Measurements from ENCODE around the gene PLEKHA5.

The PLEKHA5 gene

GRCh38 chr12:19230896-19231295 is 101.4 kb downstream of the PLEKHA5 start:
- no peak for DNase-seq (ENCODE audit: low spot score)

DNA sequence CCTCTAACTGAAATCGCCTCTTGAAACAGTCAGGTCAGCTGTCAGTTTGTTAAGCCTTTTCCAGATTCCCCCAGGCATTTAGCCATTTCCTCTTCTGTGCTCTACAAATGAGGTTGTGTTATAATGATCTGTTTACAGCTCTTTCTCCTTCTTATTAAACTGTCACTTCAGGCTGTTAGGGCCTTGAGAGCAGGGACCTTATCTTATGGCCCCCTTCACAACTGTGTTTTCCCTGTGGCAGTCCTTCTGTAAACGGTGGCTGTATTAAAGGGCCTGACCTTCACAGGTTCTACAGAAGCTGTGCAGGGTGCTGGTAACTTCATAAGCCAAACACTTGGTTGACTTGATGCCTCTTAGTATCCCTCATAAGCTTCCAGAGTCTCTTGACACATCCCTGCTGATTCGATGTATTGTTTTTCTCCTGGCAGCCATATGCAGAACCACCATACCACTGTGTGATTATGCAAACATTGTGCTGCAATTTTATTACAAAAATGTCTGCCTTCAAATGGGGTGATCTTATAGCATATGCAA is 104.7 kb downstream of the PLEKHA5 start:
- DNase-seq (ENCODE audit: low spot score): no peak

- DNase-seq (ENCODE audit: low spot score): no peak
Measured at GRCh38 chr12:19234981-19235871, 105.7 kb downstream of the PLEKHA5 start.

DNA sequence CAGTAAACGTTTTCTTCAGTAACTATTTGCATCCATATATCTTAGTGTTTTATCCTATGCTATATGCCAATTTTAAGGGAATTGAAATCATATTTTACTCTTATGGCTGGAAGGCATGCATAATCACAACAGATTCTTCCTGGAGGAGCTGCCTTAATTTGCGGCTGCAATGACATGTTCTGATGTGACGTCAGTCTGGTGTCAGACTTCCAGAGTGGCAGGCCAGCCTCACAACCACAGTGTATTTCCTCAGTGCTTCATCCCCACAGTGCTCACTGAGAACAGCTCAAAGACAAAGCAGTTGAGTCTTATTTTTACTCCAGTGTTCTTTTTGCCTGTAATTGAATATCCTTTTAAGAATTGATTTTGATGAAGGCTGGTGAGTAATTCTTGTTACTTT is 107.1 kb downstream of the PLEKHA5 start:
- no peak for DNase-seq (ENCODE audit: low spot score)

DNA sequence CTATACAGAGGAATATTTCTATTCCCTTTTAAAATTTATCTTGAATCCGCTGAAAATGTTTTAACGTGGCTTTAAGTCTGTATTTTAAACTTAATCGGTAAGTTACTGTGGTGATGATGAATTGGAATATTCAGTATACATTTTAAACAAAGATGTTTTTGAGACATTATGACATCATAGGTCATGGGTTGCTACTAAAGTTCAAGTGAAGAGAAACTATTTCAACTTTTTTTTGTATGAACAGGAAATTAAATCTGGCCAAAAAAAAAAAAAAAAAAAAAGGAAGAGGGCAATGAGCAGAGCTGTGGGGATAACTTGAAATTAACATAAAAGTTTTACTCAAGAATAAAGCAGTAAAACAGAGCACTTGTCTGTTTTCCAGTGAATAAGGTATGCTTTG is 109.0 kb downstream of the PLEKHA5 start:
- no peak for DNase-seq (ENCODE audit: low spot score)

- DNase-seq (ENCODE audit: low spot score): no peak
Measured at GRCh38 chr12:19239102-19239501, 109.6 kb downstream of the PLEKHA5 start.

- DNase-seq (ENCODE audit: low spot score): no peak
Measured at GRCh38 chr12:19239616-19240234, 110.2 kb downstream of the PLEKHA5 start.

DNA sequence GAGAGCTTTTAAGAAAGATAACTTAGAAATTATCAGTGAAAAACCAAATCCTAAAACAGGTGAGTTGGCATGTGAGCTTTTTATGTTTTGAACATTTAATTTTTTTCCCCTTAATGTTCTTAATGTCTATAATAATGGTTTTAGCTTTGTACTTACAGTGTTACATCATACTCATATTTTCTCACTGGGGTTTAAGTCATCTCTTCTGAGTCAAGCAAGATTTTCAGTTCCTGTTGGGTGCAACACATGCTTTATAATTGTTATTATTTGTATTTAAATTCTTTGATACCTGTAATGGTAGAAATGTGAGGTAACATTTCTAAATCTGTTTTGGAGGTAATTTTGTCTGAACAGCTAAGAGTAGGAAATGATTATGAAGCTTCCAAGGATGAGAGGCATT is 113.0 kb downstream of the PLEKHA5 start:
- no peak for DNase-seq (ENCODE audit: low spot score)

GRCh38 chr12:19243551-19243950 is 114.0 kb downstream of the PLEKHA5 start:
- no peak for DNase-seq (ENCODE audit: low spot score)

DNA sequence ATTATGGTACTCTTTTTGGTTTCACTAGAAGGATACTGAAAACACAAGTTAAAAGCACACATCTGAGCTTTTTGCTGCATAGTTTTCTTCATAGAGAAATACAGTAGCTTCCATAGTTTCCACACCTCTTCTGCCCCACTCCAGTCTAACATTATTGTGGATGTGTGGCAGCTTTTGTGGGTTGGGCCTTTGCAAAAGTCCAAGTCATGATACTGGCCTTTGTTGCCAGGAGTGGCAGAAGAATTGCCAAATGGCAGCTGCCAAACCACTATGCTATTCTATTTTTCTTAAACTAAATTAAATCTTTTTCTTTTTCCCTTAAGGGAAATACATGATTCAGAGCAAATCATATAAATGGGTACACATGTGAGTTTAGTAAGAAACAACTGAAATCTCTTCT is 114.8 kb downstream of the PLEKHA5 start:
- no peak for DNase-seq (ENCODE audit: low spot score)

GRCh38 chr12:19245106-19245505 is 115.6 kb downstream of the PLEKHA5 start:
- DNase-seq (ENCODE audit: low spot score): no peak

DNA sequence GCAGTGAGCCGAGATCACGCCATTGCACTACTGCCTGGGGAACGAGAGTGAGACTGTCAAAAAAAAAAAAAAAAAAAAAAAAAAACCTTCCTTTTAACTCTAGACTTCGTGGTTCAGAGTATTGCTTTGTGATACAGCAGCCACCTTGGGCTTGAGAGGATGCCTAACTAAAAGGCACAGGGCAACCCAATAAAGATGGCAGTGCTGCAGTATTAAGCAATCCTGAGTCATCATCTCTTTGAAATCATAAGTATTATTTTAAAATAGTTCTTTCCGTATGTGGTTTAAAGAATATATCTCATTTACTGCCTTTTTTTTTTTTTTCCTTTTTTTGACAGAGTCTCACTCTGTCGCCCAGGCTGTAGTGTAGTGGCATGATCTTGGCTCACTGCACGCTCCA is 116.1 kb downstream of the PLEKHA5 start:
- no peak for DNase-seq (ENCODE audit: low spot score)

DNA sequence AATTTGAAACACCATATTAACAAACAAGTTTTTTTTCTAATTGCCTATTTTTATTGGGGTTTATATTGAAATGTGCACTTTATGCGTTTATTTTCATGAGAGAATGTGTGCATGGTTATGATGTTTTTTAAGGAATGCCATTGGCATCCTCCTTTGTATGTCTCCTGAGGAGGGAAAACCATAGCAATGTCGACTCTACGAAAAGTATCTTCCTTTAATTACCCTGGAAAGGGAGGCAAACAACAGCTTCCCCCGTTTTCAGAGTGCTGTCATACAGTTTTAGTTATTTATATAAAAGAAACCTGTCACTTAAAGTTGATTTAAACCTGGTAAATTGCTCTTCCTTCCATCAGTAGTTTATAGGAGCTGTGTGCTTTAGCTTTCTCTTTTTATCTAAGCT is 117.4 kb downstream of the PLEKHA5 start:
- no peak for DNase-seq (ENCODE audit: low spot score)

- no peak for DNase-seq (ENCODE audit: low spot score)
Measured at GRCh38 chr12:19248929-19249602, 119.5 kb downstream of the PLEKHA5 start.

DNA sequence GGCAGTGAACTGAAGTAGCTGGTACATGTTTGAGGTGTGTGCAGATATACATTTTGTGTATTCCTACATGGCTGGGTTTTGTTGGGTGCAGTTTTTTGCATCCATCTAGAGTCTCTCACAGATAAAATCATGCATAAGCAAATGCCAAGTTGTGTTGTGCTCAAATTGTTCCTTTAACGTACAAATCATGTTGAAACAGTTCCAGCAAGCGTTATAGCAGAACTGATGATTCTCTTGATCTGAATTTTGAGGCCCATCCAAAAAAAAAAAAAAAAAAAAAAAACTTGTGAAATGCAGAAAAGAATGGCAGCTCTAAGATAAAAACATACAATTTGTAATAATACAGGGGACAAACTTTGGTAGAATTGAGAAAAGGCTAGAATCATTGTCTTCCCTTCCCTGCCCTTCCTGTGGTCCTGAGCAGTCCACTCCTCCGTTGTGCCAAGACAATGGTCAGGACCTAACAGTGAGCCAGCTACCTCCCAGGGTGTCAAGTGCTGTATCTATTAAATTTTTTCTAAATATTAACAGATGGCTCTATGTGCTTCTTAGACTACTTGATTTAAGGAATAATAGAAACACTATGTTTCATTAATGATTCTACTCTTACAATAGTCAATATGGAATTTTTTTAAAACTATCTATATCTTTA is 122.1 kb downstream of the PLEKHA5 start:
- DNase-seq (ENCODE audit: low spot score): no peak

DNA sequence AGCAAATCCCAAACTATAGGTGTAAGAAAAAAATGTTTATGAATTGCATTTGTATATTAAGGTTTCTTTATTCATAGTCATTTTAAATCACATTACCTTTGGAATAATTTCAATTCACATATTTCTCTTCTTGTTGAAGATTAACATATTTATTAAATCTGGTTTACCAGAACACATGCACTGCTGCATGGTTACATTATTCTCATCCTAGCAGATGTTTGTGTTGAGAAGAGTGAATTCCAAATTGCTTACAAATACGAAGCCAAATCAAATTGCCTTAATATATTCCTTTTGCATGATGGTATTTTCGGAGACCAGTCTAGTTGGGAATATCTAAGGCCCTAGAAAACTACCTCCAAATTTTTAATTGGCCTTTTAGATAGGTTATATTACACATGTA is 130.6 kb downstream of the PLEKHA5 start:
- DNase-seq (ENCODE audit: low spot score): no peak

- DNase-seq (ENCODE audit: low spot score): no peak
Measured at GRCh38 chr12:19261773-19262172, 132.2 kb downstream of the PLEKHA5 start.

- DNase-seq (ENCODE audit: low spot score): no peak
Measured at GRCh38 chr12:19263672-19264071, 134.1 kb downstream of the PLEKHA5 start.

GRCh38 chr12:19273482-19274330 is 144.2 kb downstream of the PLEKHA5 start:
- DNase-seq (ENCODE audit: low spot score): peak; percentile 27

GRCh38 chr12:19276767-19277166 is 147.2 kb downstream of the PLEKHA5 start:
- no peak for DNase-seq (ENCODE audit: low spot score)

- no peak for DNase-seq (ENCODE audit: low spot score)
Measured at GRCh38 chr12:19277711-19278110, 148.2 kb downstream of the PLEKHA5 start.
